ENCODE data around the gene SNX9. TPM values are rescaled to one million over a fixed set of nuclear protein-coding genes. Genes with fewer than 3 reads are reported as not detected.

The SNX9 gene
- total and polyA plus RNA-seq, 2 of the 8 experiments (the other 6 are each of a cell fraction or from before 2014, with no cell fraction given) = 11.8 to 23.2 TPM

DNA sequence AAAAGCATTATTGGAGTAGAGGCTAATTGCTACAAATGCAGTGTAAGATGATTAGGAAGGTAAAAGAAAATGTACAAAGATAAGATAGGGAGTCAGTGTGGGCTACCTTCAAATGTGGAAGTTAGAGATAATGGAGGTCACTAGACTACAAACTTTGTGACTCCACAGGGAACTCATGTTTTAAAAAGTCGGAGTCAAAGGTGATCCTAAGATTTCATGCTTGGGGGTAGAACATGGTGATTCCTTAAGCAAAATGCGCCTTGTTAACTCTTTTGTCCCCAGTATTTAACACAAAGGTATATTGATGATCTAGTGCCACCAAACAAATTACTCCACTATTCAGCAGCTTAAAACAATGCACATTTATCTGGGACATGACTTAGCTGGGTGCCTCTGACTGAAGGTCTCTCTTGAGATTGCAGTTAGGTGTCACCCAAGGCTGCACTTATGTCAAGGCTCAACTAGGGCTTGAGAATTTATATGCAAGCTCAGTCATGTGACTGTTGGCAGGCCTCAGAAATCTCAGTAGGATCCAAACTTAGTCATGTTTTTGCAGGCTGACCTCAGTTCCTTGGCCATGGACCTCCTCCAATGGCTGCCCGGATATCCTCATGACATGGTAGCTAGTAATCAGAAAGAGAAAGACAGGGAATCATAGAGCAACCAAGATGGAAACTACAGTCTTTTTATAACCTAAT, 11.4 kb upstream of the SNX9 start (continued):
- TF ChIP-seq, protein P1, sequence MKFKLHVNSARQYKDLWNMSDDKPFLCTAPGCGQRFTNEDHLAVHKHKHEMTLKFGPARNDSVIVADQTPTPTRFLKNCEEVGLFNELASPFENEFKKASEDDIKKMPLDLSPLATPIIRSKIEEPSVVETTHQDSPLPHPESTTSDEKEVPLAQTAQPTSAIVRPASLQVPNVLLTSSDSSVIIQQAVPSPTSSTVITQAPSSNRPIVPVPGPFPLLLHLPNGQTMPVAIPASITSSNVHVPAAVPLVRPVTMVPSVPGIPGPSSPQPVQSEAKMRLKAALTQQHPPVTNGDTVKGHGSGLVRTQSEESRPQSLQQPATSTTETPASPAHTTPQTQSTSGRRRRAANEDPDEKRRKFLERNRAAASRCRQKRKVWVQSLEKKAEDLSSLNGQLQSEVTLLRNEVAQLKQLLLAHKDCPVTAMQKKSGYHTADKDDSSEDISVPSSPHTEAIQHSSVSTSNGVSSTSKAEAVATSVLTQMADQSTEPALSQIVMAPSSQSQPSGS (IDR thresholded peaks at IDR 0.05; ENCODE audit: low read length) = no peak

All from H1 (cell line).